Measurements from ENCODE around the gene CERT1.

GRCh38 chr5:75366787-75367186 is 144.6 kb downstream of the CERT1 start:
- TF ChIP-seq POLR2AphosphoS5 (IDR thresholded peaks at IDR 0.05; ENCODE audit: borderline replicate concordance, low read depth, low read length): no peak
- no peak for TF ChIP-seq EZH2 (IDR thresholded peaks at IDR 0.05)
